Panc1 (cell line): Measurements from ENCODE around the gene SAYSD1.

Experiments
- CTCF ChIP-seq: fragments of 450-650 bp; IDR thresholded peaks from 2 replicates; pipeline ENCODE4 v1.5.1; 2017; ENCODE audit warnings: mild to moderate bottlenecking
- POLR2AphosphoS5 ChIP-seq: IDR thresholded peaks from 2 replicates; pipeline ENCODE4 v1.6.1; 2012; ENCODE audit warnings: mild to moderate bottlenecking, low read depth, low read length, moderate library complexity
- REST ChIP-seq, 2 experiments: IDR thresholded peaks; 2 replicates each; pipeline ENCODE4 v1.6.1; 2011 to 2012; ENCODE audit warnings: low read depth in 2 of 2, control low read depth in 1 of 2, low read length in 1 of 2, mild to moderate bottlenecking in 1 of 2, moderate library complexity in 1 of 2; ENCODE audit not compliant: insufficient read depth in 1 of 2
- TCF7L2 ChIP-seq: IDR thresholded peaks from 2 replicates; pipeline ENCODE4 v1.6.1; 2011; ENCODE audit warnings: mild to moderate bottlenecking, low read depth, low read length, inconsistent platforms

GRCh38 chr6:39130691-39131090 lies 15.7 kb upstream of the SAYSD1 start:
- TF ChIP-seq CTCF: no peak
- no peak for TF ChIP-seq POLR2AphosphoS5
- TF ChIP-seq TCF7L2: no peak
- no peak for TF ChIP-seq REST (IDR thresholded peaks at IDR 0.05; ENCODE audit: insufficient read depth in 1 of 2, low read depth in 2 of 2, low read length in 1 of 2)
